ENCODE data around the gene RRP1. TPM values are rescaled to one million over a fixed set of nuclear protein-coding genes. Genes with fewer than 3 reads are reported as not detected.

The RRP1 gene
- total and polyA plus RNA-seq, 7 experiments from 2014 or later = 10.1 to 33.1 (median 24.7) TPM

GRCh38 chr21:43752758-43753438 lies 36.5 kb upstream of the RRP1 start:
- intact Hi-C loops (cut with micrococcal nuclease) = no loop called here
- Histone ChIP-seq H3K27ac (ENCODE audit: low read depth, low read length) (no peak overlapping the region), H3K9me3 (ENCODE audit: control insufficient read depth in 2 of 3, low read length in 3 of 3) (no peaks in the 10 kb centered on the region), H3K4me3 (ENCODE audit: low read length) (no peak overlapping the region), H3K36me3 (ENCODE audit: control insufficient read depth in 2 of 3, insufficient read depth in 3 of 3, low read length in 3 of 3) (peaks cover 0 to 81% (median 0%) of the 10 kb centered on the region in 3 experiments), H3K27me3 (ENCODE audit: control insufficient read depth in 2 of 2, insufficient read depth in 2 of 2, low read length in 2 of 2) (no peaks in the 10 kb centered on the region), H3K4me1 (ENCODE audit: control insufficient read depth in 2 of 2, insufficient read depth in 2 of 2, low read length in 2 of 2) (no peaks in the 10 kb centered on the region)
- H3K27ac Mint-ChIP-seq = no peak overlapping the region
- no peaks in the 10 kb centered on the region for H3K9me3 Mint-ChIP-seq
- CTCF ChIA-PET = no interaction called here
- no peak for ATAC-seq
- no peaks in the 10 kb centered on the region for H3K27me3 Mint-ChIP-seq
- DNase-seq = no peak
- no peaks in the 10 kb centered on the region for H3K4me1 Mint-ChIP-seq
- POLR2A ChIA-PET = no interaction called here
- no peak overlapping the region for H3K4me3 Mint-ChIP-seq
- H3K36me3 Mint-ChIP-seq = peaks cover 0 to 39% (median 8%) of the 10 kb centered on the region in 5 donors

DNA sequence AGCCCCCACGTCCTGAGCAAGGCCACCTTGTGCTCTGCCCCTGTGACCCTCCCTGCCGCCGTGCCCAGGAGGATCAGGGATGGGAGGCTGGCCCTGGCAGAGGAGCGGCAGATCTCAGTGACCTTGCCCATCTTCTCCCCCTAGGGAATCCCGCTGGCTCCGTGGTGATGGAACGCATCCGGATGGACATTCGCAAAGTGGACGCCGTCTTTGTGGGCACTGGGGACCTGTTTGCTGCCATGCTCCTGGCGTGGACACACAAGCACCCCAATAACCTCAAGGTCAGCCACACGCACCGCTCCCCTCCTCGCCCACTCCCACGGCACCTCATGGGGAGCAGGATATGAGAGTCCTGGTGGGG lies 36.0 kb upstream of the RRP1 start:
- Mint-ChIP-seq H3K9me3 (no peaks in the 10 kb centered on the region), H3K27me3 (no peaks in the 10 kb centered on the region), H3K27ac (no peak overlapping the region), H3K4me1 (no peaks in the 10 kb centered on the region), H3K36me3 (peaks cover 0 to 39% (median 8%) of the 10 kb centered on the region in 5 donors), H3K4me3 (no peak overlapping the region)
- H3K4me1 ChIP-seq (ENCODE audit: control insufficient read depth in 2 of 2, insufficient read depth in 2 of 2, low read length in 2 of 2) = no peaks in the 10 kb centered on the region
- H3K9me3 ChIP-seq (ENCODE audit: control insufficient read depth in 2 of 3, low read length in 3 of 3) = no peaks in the 10 kb centered on the region
- intact Hi-C loops (cut with micrococcal nuclease) = no loop called here
- no peak overlapping the region for H3K4me3 ChIP-seq (ENCODE audit: low read length)
- no peaks in the 10 kb centered on the region for H3K27me3 ChIP-seq (ENCODE audit: control insufficient read depth in 2 of 2, insufficient read depth in 2 of 2, low read length in 2 of 2)
- POLR2A ChIA-PET = no interaction called here
- no peak for DNase-seq
- ATAC-seq = no peak
- H3K27ac ChIP-seq (ENCODE audit: low read depth, low read length) = no peak overlapping the region
- H3K36me3 ChIP-seq (ENCODE audit: control insufficient read depth in 2 of 3, insufficient read depth in 3 of 3, low read length in 3 of 3) = peaks cover 0 to 80% (median 0%) of the 10 kb centered on the region in 3 experiments
- CTCF ChIA-PET = no interaction called here

DNA sequence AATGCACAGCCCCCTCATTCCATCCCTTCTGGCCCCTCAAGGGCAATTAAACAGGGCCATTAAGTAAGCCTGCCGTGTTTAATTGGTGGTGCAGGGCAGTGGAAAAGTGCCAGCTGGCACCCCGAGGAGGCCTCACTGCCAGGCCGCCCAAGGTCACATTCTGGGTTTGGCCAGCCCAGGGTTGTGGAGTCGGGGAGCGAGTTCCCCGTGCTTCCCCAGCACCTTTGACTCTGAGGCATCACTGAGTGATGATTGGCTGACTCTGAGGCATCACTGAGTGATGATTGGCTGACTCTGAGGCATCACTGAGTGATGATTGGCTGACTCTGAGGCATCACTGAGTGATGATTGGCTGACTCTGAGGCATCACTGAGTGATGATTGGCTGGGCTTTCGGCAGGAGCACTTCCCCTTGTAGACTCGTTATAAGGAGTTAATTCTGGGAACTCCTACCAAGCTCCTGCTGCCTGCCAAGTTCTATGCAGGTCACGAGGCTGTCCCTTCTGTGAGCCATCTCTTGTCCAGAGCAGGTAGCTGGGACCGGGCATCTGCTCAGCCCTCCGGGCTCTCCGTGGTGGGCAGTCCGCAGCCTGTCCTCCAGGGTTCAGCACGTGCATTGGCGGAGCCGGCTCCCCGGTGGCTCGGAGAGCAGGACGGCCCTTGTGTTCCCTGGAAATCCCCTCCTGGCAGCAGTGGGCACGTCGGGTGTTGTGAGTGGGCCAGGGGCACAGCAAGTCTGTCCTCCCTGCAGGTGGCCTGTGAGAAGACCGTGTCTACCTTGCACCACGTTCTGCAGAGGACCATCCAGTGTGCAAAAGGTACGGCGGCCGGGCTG lies 34.2 kb upstream of the RRP1 start:
- no peak overlapping the region for H3K27ac ChIP-seq (ENCODE audit: low read depth, low read length)
- Mint-ChIP-seq H3K27ac (no peak overlapping the region), H3K4me1 (no peaks in the 10 kb centered on the region), H3K9me3 (no peaks in the 10 kb centered on the region), H3K27me3 (no peaks in the 10 kb centered on the region), H3K4me3 (no peak overlapping the region), H3K36me3 (peaks cover 0 to 39% (median 8%) of the 10 kb centered on the region in 5 donors)
- POLR2A ChIA-PET = no interaction called here
- H3K36me3 ChIP-seq (ENCODE audit: control insufficient read depth in 2 of 3, insufficient read depth in 3 of 3, low read length in 3 of 3) = peaks cover 0 to 81% (median 0%) of the 10 kb centered on the region in 3 experiments
- ATAC-seq = no peak
- CTCF ChIA-PET = no interaction called here
- no peak for DNase-seq
- no peaks in the 10 kb centered on the region for H3K4me1 ChIP-seq (ENCODE audit: control insufficient read depth in 2 of 2, insufficient read depth in 2 of 2, low read length in 2 of 2)
- intact Hi-C loops (cut with micrococcal nuclease) = no loop called here
- no peaks in the 10 kb centered on the region for H3K27me3 ChIP-seq (ENCODE audit: control insufficient read depth in 2 of 2, insufficient read depth in 2 of 2, low read length in 2 of 2)
- no peaks in the 10 kb centered on the region for H3K9me3 ChIP-seq (ENCODE audit: control insufficient read depth in 2 of 3, low read length in 3 of 3)
- no peak overlapping the region for H3K4me3 ChIP-seq (ENCODE audit: low read length)

- peaks cover 0 to 77% (median 0%) of the 10 kb centered on the region in 3 experiments for H3K36me3 ChIP-seq (ENCODE audit: control insufficient read depth in 2 of 3, insufficient read depth in 3 of 3, low read length in 3 of 3)
- ATAC-seq (no peak), DNase-seq (no peak)
- no peaks in the 10 kb centered on the region for H3K4me1 Mint-ChIP-seq
- H3K9me3 Mint-ChIP-seq = no peaks in the 10 kb centered on the region
- H3K27ac Mint-ChIP-seq = no peak overlapping the region
- CTCF ChIA-PET = no interaction called here
- H3K27ac ChIP-seq (ENCODE audit: low read depth, low read length) = no peak overlapping the region
- no peak overlapping the region for H3K4me3 Mint-ChIP-seq
- no peaks in the 10 kb centered on the region for H3K9me3 ChIP-seq (ENCODE audit: control insufficient read depth in 2 of 3, low read length in 3 of 3)
- H3K27me3 Mint-ChIP-seq = no peaks in the 10 kb centered on the region
- intact Hi-C loops (cut with micrococcal nuclease) = no loop called here
- peaks cover 0 to 33% (median 4%) of the 10 kb centered on the region in 5 donors for H3K36me3 Mint-ChIP-seq
- no peak overlapping the region for H3K4me3 ChIP-seq (ENCODE audit: low read length)
- H3K4me1 ChIP-seq (ENCODE audit: control insufficient read depth in 2 of 2, insufficient read depth in 2 of 2, low read length in 2 of 2) = no peaks in the 10 kb centered on the region
- H3K27me3 ChIP-seq (ENCODE audit: control insufficient read depth in 2 of 2, insufficient read depth in 2 of 2, low read length in 2 of 2) = no peaks in the 10 kb centered on the region
- POLR2A ChIA-PET = no interaction called here
These were observed 33.4 kb upstream of the RRP1 start for GRCh38 chr21:43755820-43756594.

DNA sequence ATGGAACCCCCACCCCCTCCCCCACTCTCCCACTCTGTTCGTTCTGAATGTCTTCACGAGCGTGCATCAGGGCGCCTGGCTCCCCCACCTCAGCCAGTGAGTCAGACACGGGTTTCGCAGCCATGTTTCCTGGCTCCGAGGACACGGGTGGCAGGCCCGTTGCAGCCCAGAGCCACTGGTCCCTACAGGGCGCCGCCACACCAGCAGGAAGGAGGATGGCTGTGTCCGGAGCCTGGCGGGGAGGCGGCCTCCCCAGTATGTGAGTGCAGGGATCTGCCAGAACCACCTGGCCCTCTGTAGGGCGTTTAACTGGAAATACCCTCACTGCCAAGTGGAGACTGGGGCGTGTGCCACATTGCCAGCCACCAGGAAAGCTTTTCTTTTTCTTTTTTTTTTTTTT lies 31.8 kb upstream of the RRP1 start:
- H3K9me3 Mint-ChIP-seq = no peaks in the 10 kb centered on the region
- Histone ChIP-seq H3K4me1 (ENCODE audit: control insufficient read depth in 2 of 2, insufficient read depth in 2 of 2, low read length in 2 of 2) (no peaks in the 10 kb centered on the region), H3K27ac (ENCODE audit: low read depth, low read length) (no peak overlapping the region), H3K9me3 (ENCODE audit: control insufficient read depth in 2 of 3, low read length in 3 of 3) (no peaks in the 10 kb centered on the region), H3K27me3 (ENCODE audit: control insufficient read depth in 2 of 2, insufficient read depth in 2 of 2, low read length in 2 of 2) (no peaks in the 10 kb centered on the region), H3K4me3 (ENCODE audit: low read length) (no peak overlapping the region), H3K36me3 (ENCODE audit: control insufficient read depth in 2 of 3, insufficient read depth in 3 of 3, low read length in 3 of 3) (peaks cover 0 to 73% (median 0%) of the 10 kb centered on the region in 3 experiments)
- H3K27me3 Mint-ChIP-seq = no peaks in the 10 kb centered on the region
- peaks cover 0 to 33% (median 4%) of the 10 kb centered on the region in 5 donors for H3K36me3 Mint-ChIP-seq
- intact Hi-C loops (cut with micrococcal nuclease) = no loop called here
- no peak overlapping the region for H3K4me3 Mint-ChIP-seq
- POLR2A ChIA-PET = interaction anchor here (0.8 kb wide), 1 partner anchor 837 kb away, joined by 3 read pairs; no protein-coding TSS in a partner anchor
- peak overlapping the region in 1 of 9 donors; percentile 33 for H3K27ac Mint-ChIP-seq
- ATAC-seq (no peak), DNase-seq (no peak)
- CTCF ChIA-PET = no interaction called here
- no peaks in the 10 kb centered on the region for H3K4me1 Mint-ChIP-seq

DNA sequence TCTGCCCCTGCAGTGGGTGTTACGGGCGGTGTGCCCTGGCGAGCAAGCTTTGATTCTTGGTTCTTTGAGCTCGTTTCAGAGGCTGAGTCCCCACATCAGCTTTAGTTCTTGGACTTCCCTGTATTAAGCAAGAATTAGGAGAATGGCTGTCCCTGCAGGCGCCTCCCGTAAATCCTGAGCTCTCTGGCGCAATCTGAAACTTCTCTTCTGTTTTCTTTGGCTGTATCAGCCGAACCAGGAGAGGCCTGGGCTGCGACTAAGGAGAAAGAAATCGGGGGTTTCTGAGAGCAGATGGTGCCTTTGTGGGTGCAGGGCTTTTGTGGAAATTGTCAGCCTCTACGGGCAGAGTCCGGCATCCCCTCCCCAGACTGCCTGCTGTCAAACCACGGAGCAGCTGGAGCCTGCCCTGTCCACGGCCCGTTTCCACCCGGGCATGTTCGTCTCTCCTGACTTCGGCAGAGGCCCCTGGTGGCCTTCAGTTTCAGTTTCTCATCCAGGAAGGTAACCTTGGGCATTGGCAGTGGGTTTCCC lies 31.2 kb upstream of the RRP1 start:
- ChIA-PET POLR2A (interaction anchor here (0.8 kb wide), 1 partner anchor 838 kb away, joined by 3 read pairs; no protein-coding TSS in a partner anchor), CTCF (no interaction called here)
- H3K27ac Mint-ChIP-seq = peak overlapping the region in 2 of 9 donors; percentile 13 to 33
- H3K27me3 ChIP-seq (ENCODE audit: control insufficient read depth in 2 of 2, insufficient read depth in 2 of 2, low read length in 2 of 2) = no peaks in the 10 kb centered on the region
- no peak overlapping the region for H3K4me3 Mint-ChIP-seq
- no peaks in the 10 kb centered on the region for H3K9me3 Mint-ChIP-seq
- DNase-seq = no peak
- intact Hi-C loops (cut with micrococcal nuclease) = no loop called here
- H3K27ac ChIP-seq (ENCODE audit: low read depth, low read length) = no peak overlapping the region
- ATAC-seq = no peak
- peaks cover 0 to 73% (median 0%) of the 10 kb centered on the region in 3 experiments for H3K36me3 ChIP-seq (ENCODE audit: control insufficient read depth in 2 of 3, insufficient read depth in 3 of 3, low read length in 3 of 3)
- H3K4me1 ChIP-seq (ENCODE audit: control insufficient read depth in 2 of 2, insufficient read depth in 2 of 2, low read length in 2 of 2) = no peaks in the 10 kb centered on the region
- H3K9me3 ChIP-seq (ENCODE audit: control insufficient read depth in 2 of 3, low read length in 3 of 3) = no peaks in the 10 kb centered on the region
- peaks cover 0 to 30% (median 6%) of the 10 kb centered on the region in 5 donors for H3K36me3 Mint-ChIP-seq
- no peaks in the 10 kb centered on the region for H3K4me1 Mint-ChIP-seq
- no peaks in the 10 kb centered on the region for H3K27me3 Mint-ChIP-seq
- no peak overlapping the region for H3K4me3 ChIP-seq (ENCODE audit: low read length)
